ENCODE results near the gene MED15. TPM values are rescaled to one million over a fixed set of nuclear protein-coding genes. Genes with fewer than 3 reads are reported as not detected.

Gene MED15
- polyA plus RNA-seq, 4 donors: 38.6 to 49.3 (median 42.8) TPM

GRCh38 chr22:20550057-20550817, 42.8 kb downstream of the MED15 start:
- DNase-seq (ENCODE audit: low read depth in 4 of 4, low spot score in 3 of 4): no peak

- DNase-seq (ENCODE audit: low read depth in 4 of 4, low spot score in 3 of 4): no peak
Measured at GRCh38 chr22:20550851-20551744, 43.7 kb downstream of the MED15 start.

- no peak for DNase-seq (ENCODE audit: low read depth in 4 of 4, low spot score in 3 of 4)
Measured at GRCh38 chr22:20551805-20552442, 44.5 kb downstream of the MED15 start.

- DNase-seq (ENCODE audit: low read depth in 4 of 4, low spot score in 3 of 4): no peak
Measured at GRCh38 chr22:20552443-20553401, 45.3 kb downstream of the MED15 start.

- DNase-seq (ENCODE audit: low read depth in 4 of 4, low spot score in 3 of 4): no peak
Measured at GRCh38 chr22:20553947-20554741, 46.7 kb downstream of the MED15 start.

GRCh38 chr22:20554824-20555223, 47.4 kb downstream of the MED15 start:
- no peak for DNase-seq (ENCODE audit: low read depth in 4 of 4, low spot score in 3 of 4)

GRCh38 chr22:20558534-20558933, 51.1 kb downstream of the MED15 start:
- no peak for DNase-seq (ENCODE audit: low read depth in 4 of 4, low spot score in 3 of 4)

GRCh38 chr22:20559174-20559760, 51.9 kb downstream of the MED15 start:
- no peak for DNase-seq (ENCODE audit: low read depth in 4 of 4, low spot score in 3 of 4)

GRCh38 chr22:20560716-20561115, 53.3 kb downstream of the MED15 start:
- DNase-seq (ENCODE audit: low read depth in 4 of 4, low spot score in 3 of 4): no peak

- no peak for DNase-seq (ENCODE audit: low read depth in 4 of 4, low spot score in 3 of 4)
Measured at GRCh38 chr22:20561882-20562281, 54.5 kb downstream of the MED15 start.

- DNase-seq (ENCODE audit: low read depth in 4 of 4, low spot score in 3 of 4): no peak
Measured at GRCh38 chr22:20562607-20563465, 55.4 kb downstream of the MED15 start.

GRCh38 chr22:20563466-20563906, 56.1 kb downstream of the MED15 start:
- no peak for DNase-seq (ENCODE audit: low read depth in 4 of 4, low spot score in 3 of 4)

- no peak for DNase-seq (ENCODE audit: low read depth in 4 of 4, low spot score in 3 of 4)
Measured at GRCh38 chr22:20563941-20564371, 56.5 kb downstream of the MED15 start.

- no peak for DNase-seq (ENCODE audit: low read depth in 4 of 4, low spot score in 3 of 4)
Measured at GRCh38 chr22:20565079-20565734, 57.8 kb downstream of the MED15 start.

GRCh38 chr22:20565761-20566160, 58.4 kb downstream of the MED15 start:
- DNase-seq (ENCODE audit: low read depth in 4 of 4, low spot score in 3 of 4): no peak

- no peak for DNase-seq (ENCODE audit: low read depth in 4 of 4, low spot score in 3 of 4)
Measured at GRCh38 chr22:20566420-20567260, 59.2 kb downstream of the MED15 start.
